ENCODE measurements around the gene HDAC3.

HDAC3 gene

GRCh38 chr5:141669520-141669919 lies 32.9 kb upstream of the HDAC3 start:
- DNase-seq (ENCODE audit: insufficient read length, low spot score) (no peak), FAIRE-seq (no peak)
- TF ChIP-seq POLR2A (IDR thresholded peaks at IDR 0.05; ENCODE audit: low read depth, low read length): no peak

- DNase-seq (ENCODE audit: insufficient read length, low spot score) (no peak), FAIRE-seq (no peak)
- TF ChIP-seq POLR2A (IDR thresholded peaks at IDR 0.05; ENCODE audit: low read depth, low read length): no peak
Measured at GRCh38 chr5:141668601-141669265, 32.1 kb upstream of the HDAC3 start.

- TF ChIP-seq POLR2A (IDR thresholded peaks at IDR 0.05; ENCODE audit: low read depth, low read length): no peak
- DNase-seq (ENCODE audit: insufficient read length, low spot score) (no peak), FAIRE-seq (no peak)
Measured at GRCh38 chr5:141665995-141666940, 29.6 kb upstream of the HDAC3 start.

DNA sequence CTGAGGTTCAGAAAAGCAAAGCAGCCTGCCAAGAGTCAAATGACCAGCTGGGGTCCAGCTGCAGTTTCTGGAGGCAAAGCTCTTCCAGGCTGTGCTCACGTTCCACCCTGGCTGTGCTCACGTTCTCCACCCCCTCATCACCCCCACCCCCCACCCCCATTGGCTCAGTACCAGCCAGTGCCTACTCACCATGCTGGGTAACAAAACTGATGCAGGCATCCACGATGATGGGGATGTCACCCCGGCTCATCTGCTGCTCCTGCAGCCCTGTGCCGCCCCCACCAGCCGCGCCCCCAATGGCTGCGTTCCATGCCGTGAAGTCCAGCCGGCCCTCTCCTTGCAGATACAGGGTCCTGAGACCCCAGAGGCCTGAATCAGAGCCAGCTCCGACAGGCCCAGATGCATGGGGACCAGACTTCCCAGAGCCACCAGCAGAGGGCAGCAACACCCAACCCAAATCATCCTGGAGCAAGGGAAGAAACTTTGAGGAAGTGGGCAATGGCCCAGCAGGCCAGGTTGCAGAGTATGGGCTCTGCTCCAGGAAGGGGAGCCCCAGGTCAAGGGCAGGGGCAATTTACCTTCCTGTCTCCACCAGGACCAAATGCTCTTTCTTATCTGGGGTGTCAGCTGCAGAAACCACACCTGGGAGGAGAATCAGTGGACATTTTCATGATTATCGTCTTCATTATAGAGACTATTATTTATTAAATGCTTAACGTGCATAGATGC lies 28.2 kb upstream of the HDAC3 start:
- DNase-seq (ENCODE audit: insufficient read length, low spot score) (peak; percentile 79), FAIRE-seq (no peak)
- TF ChIP-seq POLR2A (IDR thresholded peaks at IDR 0.05; ENCODE audit: low read depth, low read length): no peak

DNA sequence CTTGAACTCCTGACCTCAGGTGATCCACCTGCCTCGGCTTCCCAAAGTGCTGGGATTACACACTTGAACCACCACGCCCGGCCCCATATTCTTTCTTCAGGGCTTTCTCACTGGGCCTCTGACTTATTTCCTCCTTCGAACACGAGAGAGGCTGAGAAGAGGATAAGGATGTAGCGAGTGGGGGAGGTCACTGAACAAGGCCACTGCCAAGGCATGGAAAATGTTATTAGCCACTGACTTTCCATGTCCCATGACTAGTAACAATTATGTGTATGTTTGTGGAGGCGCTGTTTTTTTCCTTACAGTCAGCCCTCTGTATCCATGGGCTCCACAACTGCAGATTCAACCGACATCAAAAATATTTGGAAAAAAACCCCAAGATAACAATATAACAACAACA lies 26.9 kb upstream of the HDAC3 start:
- TF ChIP-seq POLR2A (IDR thresholded peaks at IDR 0.05; ENCODE audit: low read depth, low read length): no peak
- DNase-seq (ENCODE audit: insufficient read length, low spot score): no peak
- FAIRE-seq: no peak

DNA sequence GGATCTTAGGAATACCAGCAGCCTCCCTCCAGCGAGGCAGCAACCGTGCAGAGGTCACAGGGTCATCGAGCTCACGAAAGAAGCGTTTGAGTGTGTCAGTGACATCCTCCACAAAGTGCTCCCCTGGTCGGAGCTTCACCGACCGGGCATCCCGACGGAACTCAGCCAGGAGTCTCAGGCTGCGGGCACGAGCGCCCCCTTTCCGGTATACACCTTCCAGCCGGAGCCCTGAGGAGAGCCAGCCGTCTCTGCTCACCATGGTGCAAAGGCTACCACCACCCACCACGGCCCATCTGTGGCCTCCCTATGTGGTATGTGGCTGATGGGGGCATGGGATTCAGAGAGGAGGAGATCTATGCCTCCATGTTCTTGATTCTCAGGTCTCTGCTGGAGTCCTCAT lies 25.4 kb upstream of the HDAC3 start:
- TF ChIP-seq POLR2A (IDR thresholded peaks at IDR 0.05; ENCODE audit: low read depth, low read length): no peak
- DNase-seq (ENCODE audit: insufficient read length, low spot score): no peak
- FAIRE-seq: no peak

DNA sequence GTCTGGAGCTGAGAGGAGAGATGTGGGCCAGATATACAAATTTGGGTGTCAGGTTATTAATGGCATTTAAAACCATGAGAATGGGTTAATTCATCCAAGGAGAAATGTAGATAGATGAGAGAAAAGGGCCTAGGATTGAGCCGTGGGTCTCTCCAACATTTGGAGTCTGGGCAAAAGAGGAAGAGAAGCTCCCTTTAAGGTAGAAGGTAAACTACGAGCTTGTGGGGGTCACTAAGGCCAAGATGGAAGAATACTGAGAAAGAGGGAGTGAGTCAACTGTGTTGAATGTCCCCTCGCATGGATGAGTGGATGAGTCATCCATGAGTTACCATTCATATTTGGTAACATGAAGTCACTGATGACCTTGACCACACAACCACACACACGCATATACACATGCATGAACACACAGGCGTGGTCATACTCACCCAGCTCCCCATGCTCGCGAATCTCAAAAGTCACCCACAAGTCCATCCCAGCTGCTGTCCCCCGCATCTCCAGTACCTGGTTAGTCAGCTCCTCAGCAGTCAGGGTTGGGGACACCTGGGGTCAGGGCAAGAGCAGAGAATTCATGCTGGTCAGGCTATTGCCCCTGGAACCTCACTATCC lies 21.4 kb upstream of the HDAC3 start:
- peak; percentile 82 for DNase-seq (ENCODE audit: insufficient read length, low spot score)
- FAIRE-seq: peak; percentile 57

GRCh38 chr5:141657404-141657803 lies 20.8 kb upstream of the HDAC3 start:
- DNase-seq (ENCODE audit: insufficient read length, low spot score): no peak
- FAIRE-seq: no peak
- no peak for TF ChIP-seq POLR2A (IDR thresholded peaks at IDR 0.05; ENCODE audit: low read depth, low read length)

More for the DNA sequence above, 21.4 kb upstream of the HDAC3 start:
- TF ChIP-seq POLR2A (IDR thresholded peaks at IDR 0.05; ENCODE audit: low read depth, low read length): no peak

- DNase-seq (ENCODE audit: insufficient read length, low spot score) (no peak), FAIRE-seq (no peak)
- TF ChIP-seq POLR2A (IDR thresholded peaks at IDR 0.05; ENCODE audit: low read depth, low read length): no peak
Measured at GRCh38 chr5:141656396-141656795, 19.7 kb upstream of the HDAC3 start.

- DNase-seq (ENCODE audit: insufficient read length, low spot score): no peak
- TF ChIP-seq POLR2A (IDR thresholded peaks at IDR 0.05; ENCODE audit: low read depth, low read length): no peak
- FAIRE-seq: no peak
Measured at GRCh38 chr5:141655020-141655419, 18.4 kb upstream of the HDAC3 start.

DNA sequence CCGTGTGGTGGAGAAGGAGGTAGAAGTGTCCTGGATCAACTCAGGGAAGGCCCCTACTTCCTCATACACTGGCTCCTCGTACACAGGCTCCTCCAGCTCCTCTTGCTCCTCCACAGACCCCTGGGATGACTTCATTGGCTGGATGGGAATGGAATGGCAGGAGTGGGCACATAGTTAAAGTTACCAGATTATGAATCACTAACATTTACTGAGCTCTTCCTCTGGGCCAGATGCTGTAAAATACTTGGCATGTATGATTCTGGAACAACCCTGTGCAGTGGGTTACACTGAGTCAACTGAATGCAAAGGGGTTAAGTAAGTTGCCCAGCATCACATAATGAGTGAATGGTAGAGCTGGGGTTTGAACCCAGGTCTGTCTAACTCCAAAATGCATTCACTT lies 17.6 kb upstream of the HDAC3 start:
- TF ChIP-seq POLR2A (IDR thresholded peaks at IDR 0.05; ENCODE audit: low read depth, low read length): no peak
- peak; percentile 56 for DNase-seq (ENCODE audit: insufficient read length, low spot score)
- FAIRE-seq: no peak

- no peak for FAIRE-seq
- DNase-seq (ENCODE audit: insufficient read length, low spot score): no peak
- no peak for TF ChIP-seq POLR2A (IDR thresholded peaks at IDR 0.05; ENCODE audit: low read depth, low read length)
Measured at GRCh38 chr5:141651728-141652105, 15.1 kb upstream of the HDAC3 start.

GRCh38 chr5:141650851-141651727 lies 14.4 kb upstream of the HDAC3 start, which contains the start of gene FCHSD1:
Gene FCHSD1 (minus strand): TSS chr5:141651418. CDS start chr5:141651368, 50 bp downstream.
- FAIRE-seq (no peak), DNase-seq (ENCODE audit: insufficient read length, low spot score) (peak; percentile 93)
- peak; percentile 63 for TF ChIP-seq POLR2A (IDR thresholded peaks at IDR 0.05; ENCODE audit: low read depth, low read length)
